ENCODE results near the gene IL17RD. TPM values are rescaled to one million over a fixed set of nuclear protein-coding genes. Genes with fewer than 3 reads are reported as not detected.

Gene IL17RD
- total and polyA plus RNA-seq, 2 of the 13 experiments (the other 11 are each of a cell fraction or from before 2014, with no cell fraction given) = 0.28 to 0.31 TPM

- peak; percentile 98 for TF ChIP-seq ZNF629 (CRISPR knock-in tag; conservative IDR thresholded peaks at IDR 0.05)
- no peak for TF ChIP-seq ZNF263 (CRISPR knock-in tag; IDR thresholded peaks at IDR 0.05)
- no peak for TF ChIP-seq ZSCAN12 (CRISPR knock-in tag; IDR thresholded peaks at IDR 0.05)
- TF ChIP-seq NCOA2 (CRISPR knock-in tag; IDR thresholded peaks at IDR 0.05) = peak; percentile 50; the same call in 1 of the 2 replicates
- TF ChIP-seq ZNF598 (CRISPR knock-in tag; IDR thresholded peaks at IDR 0.05; ENCODE audit: borderline replicate concordance) = no peak
- peak; percentile 42; the same call in 1 of the 2 replicates for TF ChIP-seq BCL6 (CRISPR knock-in tag; IDR thresholded peaks at IDR 0.05)
- peak; percentile 65; the same call in 1 of the 2 replicates for TF ChIP-seq ZNF281 (CRISPR knock-in tag; IDR thresholded peaks at IDR 0.05; ENCODE audit: borderline replicate concordance)
- no peak for TF ChIP-seq SMYD3 (CRISPR knock-in tag; IDR thresholded peaks at IDR 0.05)
- TF ChIP-seq DPF2 (CRISPR knock-in tag; IDR thresholded peaks at IDR 0.05; ENCODE audit: borderline replicate concordance, low read depth) = peak; percentile 38; the same call in 1 of the 2 replicates
- no peak for TF ChIP-seq POLR2AphosphoS2 (IDR thresholded peaks at IDR 0.05; ENCODE audit: low read depth, low read length)
- 0 out of 2 replicates have a peak, but pooled peaks have one; percentile 20 for TF ChIP-seq RXRB (CRISPR knock-in tag; IDR thresholded peaks at IDR 0.05; ENCODE audit: borderline replicate concordance)
- peak; percentile 49 for TF ChIP-seq HOXA3 (CRISPR knock-in tag; IDR thresholded peaks at IDR 0.05)
- no peak for TF ChIP-seq ZNF569 (CRISPR knock-in tag; IDR thresholded peaks at IDR 0.05; ENCODE audit: borderline replicate concordance)
- TF ChIP-seq SIX4 (CRISPR knock-in tag; IDR thresholded peaks at IDR 0.05) = peak; percentile 83
- no peak; the same call in 1 of the 2 replicates for TF ChIP-seq ZNF414 (CRISPR knock-in tag; IDR thresholded peaks at IDR 0.05)
- TF ChIP-seq SSRP1 (CRISPR knock-in tag; IDR thresholded peaks at IDR 0.05) = no peak
- no peak for TF ChIP-seq SOX6 (IDR thresholded peaks at IDR 0.05)
- TF ChIP-seq SOX6 (CRISPR knock-in tag; IDR thresholded peaks at IDR 0.05) = 0 out of 2 replicates have a peak, but pooled peaks have one; percentile 45
- TF ChIP-seq, protein P1, sequence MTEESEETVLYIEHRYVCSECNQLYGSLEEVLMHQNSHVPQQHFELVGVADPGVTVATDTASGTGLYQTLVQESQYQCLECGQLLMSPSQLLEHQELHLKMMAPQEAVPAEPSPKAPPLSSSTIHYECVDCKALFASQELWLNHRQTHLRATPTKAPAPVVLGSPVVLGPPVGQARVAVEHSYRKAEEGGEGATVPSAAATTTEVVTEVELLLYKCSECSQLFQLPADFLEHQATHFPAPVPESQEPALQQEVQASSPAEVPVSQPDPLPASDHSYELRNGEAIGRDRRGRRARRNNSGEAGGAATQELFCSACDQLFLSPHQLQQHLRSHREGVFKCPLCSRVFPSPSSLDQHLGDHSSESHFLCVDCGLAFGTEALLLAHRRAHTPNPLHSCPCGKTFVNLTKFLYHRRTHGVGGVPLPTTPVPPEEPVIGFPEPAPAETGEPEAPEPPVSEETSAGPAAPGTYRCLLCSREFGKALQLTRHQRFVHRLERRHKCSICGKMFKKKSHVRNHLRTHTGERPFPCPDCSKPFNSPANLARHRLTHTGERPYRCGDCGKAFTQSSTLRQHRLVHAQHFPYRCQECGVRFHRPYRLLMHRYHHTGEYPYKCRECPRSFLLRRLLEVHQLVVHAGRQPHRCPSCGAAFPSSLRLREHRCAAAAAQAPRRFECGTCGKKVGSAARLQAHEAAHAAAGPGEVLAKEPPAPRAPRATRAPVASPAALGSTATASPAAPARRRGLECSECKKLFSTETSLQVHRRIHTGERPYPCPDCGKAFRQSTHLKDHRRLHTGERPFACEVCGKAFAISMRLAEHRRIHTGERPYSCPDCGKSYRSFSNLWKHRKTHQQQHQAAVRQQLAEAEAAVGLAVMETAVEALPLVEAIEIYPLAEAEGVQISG (CRISPR knock-in tag; IDR thresholded peaks at IDR 0.05) = peak; percentile 13; the same call in 1 of the 2 replicates
Measured at GRCh38 chr3:57077630-57078343, 87.4 kb downstream of the IL17RD start (continued).

All from HepG2 (cell line).